Mucosa of rectum (tissue), 2 donors: ENCODE data around the gene IER5.

Source experiments
- H3K27ac ChIP-seq, 2 donors: one replicate each; pipeline ENCODE4 v1.7.0; 2013; ENCODE audit warnings: inconsistent platforms in 2 of 2, low read depth in 2 of 2, low read length in 2 of 2
- H3K27me3 ChIP-seq, 2 donors: one replicate each; pipeline ENCODE4 v1.7.0; 2013; ENCODE audit warnings: low read length in 2 of 2; ENCODE audit not compliant: control insufficient read depth in 2 of 2, insufficient read depth in 2 of 2
- H3K36me3 ChIP-seq, 2 donors: one replicate each; pipeline ENCODE4 v1.7.0; 2013; ENCODE audit warnings: low read length in 2 of 2; ENCODE audit not compliant: control insufficient read depth in 2 of 2, insufficient read depth in 2 of 2
- H3K4me1 ChIP-seq, 2 donors: one replicate each; pipeline ENCODE4 v1.7.0; 2013; ENCODE audit warnings: low read length in 2 of 2, mild to moderate bottlenecking in 1 of 2; ENCODE audit not compliant: control insufficient read depth in 2 of 2, insufficient read depth in 2 of 2
- H3K4me3 ChIP-seq, 2 donors: one replicate each; pipeline ENCODE4 v1.7.0; 2013; ENCODE audit warnings: low read length in 2 of 2
- H3K9ac ChIP-seq, 2 donors: one replicate each; pipeline ENCODE4 v1.7.0; 2013; ENCODE audit warnings: low read length in 2 of 2, low read depth in 1 of 2, mild to moderate bottlenecking in 1 of 2
- H3K9me3 ChIP-seq, 2 donors: one replicate each; pipeline ENCODE4 v1.7.0; 2013; ENCODE audit warnings: low read length in 2 of 2; ENCODE audit not compliant: control insufficient read depth in 2 of 2
- donor health status: healthy.
- donor health status: Normal muscosa, but diverticular disease.

IER5 gene

DNA sequence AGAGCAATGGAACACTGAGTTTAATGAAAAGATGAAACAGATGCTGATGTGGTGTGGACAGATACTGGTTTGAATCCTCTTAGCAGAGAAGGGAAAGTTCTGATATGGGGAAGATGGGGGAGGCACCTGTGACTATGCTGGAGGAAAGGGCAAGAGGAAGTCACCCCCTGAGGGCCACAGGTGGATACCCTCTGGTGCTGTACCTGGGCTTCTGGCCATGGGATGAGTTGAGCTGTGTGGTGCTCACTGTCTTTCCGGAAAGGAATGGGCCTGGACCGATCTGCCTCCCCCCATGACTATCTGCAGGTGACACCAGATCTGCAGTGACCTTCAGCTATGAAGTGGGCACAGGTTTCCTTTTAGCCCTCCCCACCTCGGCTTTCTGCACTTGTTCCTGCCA is 52.4 kb downstream of the IER5 start:
- H3K4me3 ChIP-seq = no peak overlapping the region
- no peak overlapping the region for H3K9ac ChIP-seq
- no peaks in the 10 kb centered on the region for H3K36me3 ChIP-seq
- H3K9me3 ChIP-seq = no peaks in the 10 kb centered on the region
- no peaks in the 10 kb centered on the region for H3K27me3 ChIP-seq
- peaks cover 13 to 18% of the 10 kb centered on the region in 2 donors for H3K4me1 ChIP-seq
- no peak overlapping the region for H3K27ac ChIP-seq

DNA sequence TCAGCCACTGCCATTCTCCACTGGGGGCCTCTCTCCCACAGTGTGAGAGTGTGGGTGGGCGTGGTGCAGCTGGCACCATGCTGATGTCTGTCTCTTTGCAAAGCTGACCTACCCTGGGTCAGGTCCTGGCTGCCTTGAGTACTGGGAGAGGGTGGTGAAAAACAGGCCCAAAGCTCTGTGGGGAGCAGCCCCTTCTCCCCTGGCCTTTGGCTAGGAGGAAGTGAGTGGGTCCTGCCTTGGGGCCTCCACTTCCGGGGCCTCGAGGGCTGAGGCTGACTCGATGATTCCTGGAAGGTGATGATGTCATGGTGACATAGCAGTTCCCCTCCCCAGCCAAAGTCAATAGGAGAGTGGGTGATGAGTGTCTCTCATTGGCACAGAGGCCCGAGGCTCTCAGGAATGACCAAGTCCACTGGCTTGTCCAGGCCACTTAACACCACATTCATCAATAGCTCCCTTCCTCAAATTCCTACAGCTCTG is 53.0 kb downstream of the IER5 start:
- Histone ChIP-seq H3K27ac (no peak overlapping the region), H3K4me1 (peaks cover 12 to 13% of the 10 kb centered on the region in 2 donors), H3K27me3 (no peaks in the 10 kb centered on the region), H3K36me3 (no peaks in the 10 kb centered on the region), H3K4me3 (no peak overlapping the region), H3K9me3 (no peaks in the 10 kb centered on the region), H3K9ac (peak overlapping the region in 1 of 2 donors; percentile 68)
